Ovary (tissue), 3 donors: Measurements from ENCODE around the gene ERF.

Experiments used
- CTCF ChIP-seq, 3 donors: fragments of 450-650 bp in 2 of 3; fragments of 200-600 bp in 1 of 3; IDR thresholded peaks; one replicate each; pipeline versions ENCODE4 v1.5.1 to v1.8.0; 2016 to 2022; ENCODE audit warnings: antibody characterized with exemption in 3 of 3, mild to moderate bottlenecking in 1 of 3
- POLR2A ChIP-seq: fragments of 450-650 bp; IDR thresholded peaks from one replicate; pipeline ENCODE4 v1.6.1; 2017; ENCODE audit warnings: antibody characterized with exemption, mild to moderate bottlenecking, moderate library complexity
- donor health status: DM: no; HTN: no; CAD: no.

GRCh38 chr19:42216653-42217519 lies 38.0 kb downstream of the ERF start:
- TF ChIP-seq CTCF (IDR thresholded peaks at IDR 0.05) (no peak), POLR2A (no peak)
